Sigmoid colon (tissue), 7 donors: ENCODE measurements around the gene ZNF285. TPM values are rescaled to one million over a fixed set of nuclear protein-coding genes. Genes with fewer than 3 reads are reported as not detected.
"Not testable (repeated sequence)": the region's sequence is repeated elsewhere in the genome, so short reads cannot be mapped to it uniquely, and the experiment has no call there.

Source experiments
- DNase-seq: peaks from one replicate; pipeline ENCODE4 v3.0.0-alpha.2; 2019
- H3K27ac ChIP-seq, 4 donors: fragments of 200-600 bp; sonication (generic); one replicate each; pipeline ENCODE4 v1.5.1; 2016 to 2019; ENCODE audit warnings: mild to moderate bottlenecking in 1 of 4
- H3K27me3 ChIP-seq, 3 donors: fragments of 200-600 bp; sonication (generic); one replicate each; pipeline ENCODE4 v1.5.1; 2019; ENCODE audit warnings: mild to moderate bottlenecking in 1 of 3
- H3K36me3 ChIP-seq, 4 donors: fragments of 200-600 bp; sonication (generic); one replicate each; pipeline ENCODE4 v1.5.1; 2016 to 2019
- H3K4me1 ChIP-seq, 4 donors: fragments of 200-600 bp; sonication (generic); one replicate each; pipeline ENCODE4 v1.5.1; 2017 to 2019
- H3K4me3 ChIP-seq, 4 donors: fragments of 200-600 bp; sonication (generic); one replicate each; pipeline ENCODE4 v1.5.1; 2017 to 2019; ENCODE audit warnings: mild to moderate bottlenecking in 2 of 4, moderate library complexity in 1 of 4
- H3K9me3 ChIP-seq, 4 donors: fragments of 200-600 bp in 3 of 4; sonication (generic) in 3 of 4; one replicate each; pipeline versions ENCODE4 v1.5.1 to v1.6.1; 2013 to 2019
- CTCF ChIP-seq, 4 experiments: fragments of 450-650 bp in 3 of 4; fragments of 200-600 bp in 1 of 4; IDR thresholded peaks; one replicate each; pipeline ENCODE4 v1.5.1; 2016 to 2019; ENCODE audit warnings: antibody characterized with exemption in 4 of 4, mild to moderate bottlenecking in 3 of 4, moderate library complexity in 2 of 4
- EP300 ChIP-seq, 4 donors: sonication (generic); formaldehyde crosslinking; IDR thresholded peaks; one replicate each; pipeline ENCODE4 v1.6.1; 2017; ENCODE audit warnings: antibody characterized with exemption in 4 of 4
- POLR2A ChIP-seq, 2 donors: fragments of 450-650 bp; IDR thresholded peaks; one replicate each; pipeline ENCODE4 v1.6.1; 2016; ENCODE audit warnings: antibody characterized with exemption in 2 of 2, mild to moderate bottlenecking in 2 of 2, moderate library complexity in 2 of 2
- POLR2AphosphoS5 ChIP-seq, 4 donors: sonication (generic); formaldehyde crosslinking; IDR thresholded peaks; one replicate each; pipeline ENCODE4 v1.6.1; 2017; ENCODE audit warnings: antibody characterized with exemption in 4 of 4
- WGBS, 2 donors: extraction: QIAGEN DNeasy Blood & Tissue Kit; methylation state at CpG; one replicate each; pipeline ENCODE4 v1.1.7; 2013; 5-methylcytosine and 5-hydroxymethylcytosine counted together
- intact Hi-C: fragments of 100-400 bp; cut with DNase I; formaldehyde crosslinking; loops from one replicate; pipeline ENCODE4 v1.15.1; 2023
- polyA plus RNA-seq, 3 donors: library from polyadenylated mRNA; stranded (reverse); fragments of 200-250 nt; gene quantifications; one replicate each; pipeline ENCODE4 v1.2.3, GENCODE V29; 2013
- total RNA-seq, 4 donors: library from RNA; depleted of rRNA; stranded (reverse); fragments of >200 nt; gene quantifications; one replicate each; pipeline ENCODE4 v1.1.0, GENCODE V29; 2016
- donor health status: healthy with polysubstance abuse.
- donor health status: Bipolar disorder and iron deficiency.
- donor health status: healthy.

ZNF285 gene
- total and polyA plus RNA-seq, 7 donors, result 0.23 to 6.3 (median 3.2) TPM

DNA sequence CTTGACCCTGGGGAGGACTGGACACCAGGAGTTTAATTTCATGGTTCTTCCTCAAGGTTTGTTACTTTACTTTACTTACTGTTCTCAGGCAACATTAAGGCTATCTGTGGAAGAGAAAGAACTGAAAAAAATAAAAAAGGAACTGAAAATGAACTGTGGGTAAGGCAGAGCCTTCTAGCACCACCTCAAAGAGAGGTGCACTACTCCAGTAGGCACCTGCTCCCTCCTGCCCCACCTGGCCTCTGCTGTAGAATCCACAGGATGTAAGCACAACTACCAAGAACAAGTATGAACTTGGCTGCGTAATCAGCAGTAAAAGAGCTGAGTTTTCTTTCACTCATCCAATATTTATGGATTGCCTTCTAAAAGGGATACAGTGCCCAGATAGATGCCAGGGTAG, 57.2 kb downstream of the ZNF285 start:
- no peak overlapping the region for H3K4me3 ChIP-seq
- H3K36me3 ChIP-seq, result peaks cover 0 to 35% (median 13%) of the 10 kb centered on the region in 4 donors
- no peak overlapping the region for H3K27ac ChIP-seq
- H3K9me3 ChIP-seq, result peaks cover 0 to 33% (median 7%) of the 10 kb centered on the region in 4 donors
- intact Hi-C loops, result no loop called here
- DNase-seq, result no peak
- H3K27me3 ChIP-seq, result no peaks in the 10 kb centered on the region
- WGBS, 2 donors, result 46 to 48% methylated on average over 1 of the region's 1 CpG
- H3K4me1 ChIP-seq, result no peaks in the 10 kb centered on the region
- TF ChIP-seq POLR2AphosphoS5 (IDR thresholded peaks at IDR 0.05) (no peak), CTCF (IDR thresholded peaks at IDR 0.05) (no peak), POLR2A (IDR thresholded peaks at IDR 0.05) (no peak), EP300 (IDR thresholded peaks at IDR 0.05) (no peak)

DNA sequence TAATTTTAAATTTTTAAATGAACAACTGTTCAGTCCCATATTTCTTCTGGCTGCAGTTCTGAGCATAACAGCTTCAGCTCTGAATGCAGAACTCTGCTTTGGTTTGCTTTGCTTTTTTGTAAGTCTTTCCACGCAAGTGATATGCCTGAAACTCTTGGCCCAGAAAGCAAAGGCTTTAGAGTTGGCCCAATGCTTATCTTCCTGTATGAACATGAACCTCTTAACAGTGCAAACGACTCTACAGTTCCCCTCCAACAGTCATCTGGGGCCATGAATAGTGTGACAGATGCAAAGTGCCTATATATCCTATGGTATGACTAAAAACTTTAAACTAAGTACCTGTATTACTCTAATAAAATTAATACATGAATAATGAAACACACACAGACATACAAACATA, 59.6 kb downstream of the ZNF285 start:
- WGBS, 2 donors, result 94 to 96% methylated on average over 2 of the region's 2 CpGs
- intact Hi-C loops, result no loop called here
- TF ChIP-seq POLR2AphosphoS5 (IDR thresholded peaks at IDR 0.05) (no peak), CTCF (IDR thresholded peaks at IDR 0.05) (no peak), EP300 (IDR thresholded peaks at IDR 0.05) (no peak), POLR2A (IDR thresholded peaks at IDR 0.05) (no peak)
- no peak for DNase-seq
- Histone ChIP-seq H3K27ac (no peak overlapping the region), H3K4me1 (no peaks in the 10 kb centered on the region), H3K9me3 (peaks cover 0 to 35% (median 2%) of the 10 kb centered on the region in 4 donors), H3K4me3 (no peak overlapping the region), H3K36me3 (peaks cover 8 to 55% (median 24%) of the 10 kb centered on the region in 4 donors), H3K27me3 (no peaks in the 10 kb centered on the region)

DNA sequence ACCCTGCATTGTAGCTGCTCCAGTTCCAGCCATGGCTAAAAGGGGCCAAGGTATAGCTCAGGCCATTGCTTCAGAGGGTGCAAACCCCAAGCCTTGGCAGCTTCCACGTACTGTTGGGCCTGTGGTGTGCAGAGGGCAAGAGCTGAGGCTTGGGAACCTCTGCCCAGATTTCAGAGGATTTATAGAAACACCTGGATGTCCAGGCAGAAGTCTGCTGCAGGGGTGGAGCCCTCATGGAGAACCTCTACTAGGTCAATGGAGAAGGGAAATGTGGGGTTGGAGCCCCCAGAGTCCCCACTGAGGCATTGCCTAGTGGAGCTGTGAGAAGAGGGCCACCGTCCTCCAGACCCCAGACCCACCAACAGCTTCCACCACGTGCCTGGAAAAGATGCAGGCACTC, 66.8 kb downstream of the ZNF285 start:
- H3K27me3 ChIP-seq, intact Hi-C loops, H3K4me1 ChIP-seq, DNase-seq, H3K4me3 ChIP-seq, H3K27ac ChIP-seq: not testable (repeated sequence)
- peaks cover 25 to 96% (median 72%) of the 10 kb centered on the region in 4 donors for H3K36me3 ChIP-seq
- peaks cover 0 to 60% (median 12%) of the 10 kb centered on the region in 4 donors for H3K9me3 ChIP-seq
- 69 to 76% methylated on average over 3 of the region's 3 CpGs for WGBS, 2 donors

Other genes starting within 250 kb of the ZNF285 start
- gene ZNF226, start 236.5 kb downstream of the ZNF285 start, total RNA-seq, result 10 to 100 TPM; 14.4 to 20.2 (median 18.6) TPM
- 10 to 100 TPM; 15.0 to 27.3 (median 16.4) TPM for gene ZNF226, start 236.5 kb downstream of the ZNF285 start, polyA plus RNA-seq
- 10 to 100 TPM; 10.9 to 15.0 (median 14.3) TPM for gene ZNF227, start 189.1 kb downstream of the ZNF285 start, total RNA-seq
- gene ZNF227, start 189.1 kb downstream of the ZNF285 start, polyA plus RNA-seq, result 1 to 10 TPM; 2.5 to 7.4 (median 4.2) TPM
- gene ZNF233, start 141.7 kb downstream of the ZNF285 start, total RNA-seq, result 1 to 10 TPM; 2.8 to 7.5 (median 3.5) TPM
- 1 to 10 TPM in 1 of 3 donors, under 1 TPM in 2; 0.46 to 1.2 (median 0.60) TPM for gene ZNF233, start 141.7 kb downstream of the ZNF285 start, polyA plus RNA-seq
- 10 to 100 TPM in 2 of 4 donors, 1 to 10 TPM in 2; 5.8 to 12.7 (median 9.0) TPM for gene ZNF235, start 96.6 kb downstream of the ZNF285 start, total RNA-seq
- 1 to 10 TPM; 1.2 to 2.9 (median 1.8) TPM for gene ZNF235, start 96.6 kb downstream of the ZNF285 start, polyA plus RNA-seq
- gene ZNF112, start 44.9 kb downstream of the ZNF285 start, total RNA-seq, result 1 to 10 TPM; 3.3 to 8.9 (median 4.7) TPM
- 1 to 10 TPM in 2 of 3 donors, under 1 TPM in 1; 0.69 to 1.3 (median 1.2) TPM for gene ZNF112, start 44.9 kb downstream of the ZNF285 start, polyA plus RNA-seq
- gene ZNF229, start 46.9 kb upstream of the ZNF285 start, total RNA-seq, result 1 to 10 TPM; 3.3 to 6.1 (median 5.0) TPM
- gene ZNF229, start 46.9 kb upstream of the ZNF285 start, polyA plus RNA-seq, result 1 to 10 TPM in 2 of 3 donors, not detected in 1; 1.2 to 1.3 TPM
- 10 to 100 TPM in 2 of 4 donors, 1 to 10 TPM in 2; 8.4 to 19.5 (median 10.2) TPM for gene ZNF180, start 98.9 kb upstream of the ZNF285 start, total RNA-seq
- gene ZNF180, start 98.9 kb upstream of the ZNF285 start, polyA plus RNA-seq, result 1 to 10 TPM; 2.4 to 4.9 (median 4.8) TPM
- under 1 TPM in 1 of 4 donors, not detected in 3; 0.36 TPM for gene CEACAM20, start 128.1 kb upstream of the ZNF285 start, total RNA-seq
- gene CEACAM20, start 128.1 kb upstream of the ZNF285 start, polyA plus RNA-seq, result under 1 TPM in 1 of 3 donors, not detected in 2; 0.22 TPM
- gene IGSF23, start 212.0 kb upstream of the ZNF285 start, total RNA-seq, result not detected
- gene IGSF23, start 212.0 kb upstream of the ZNF285 start, polyA plus RNA-seq, result not detected
- 10 to 100 TPM in 3 of 4 donors, 1 to 10 TPM in 1; 7.8 to 39.4 (median 14.6) TPM for gene PVR, start 242.3 kb upstream of the ZNF285 start, total RNA-seq
- 10 to 100 TPM in 1 of 3 donors, 1 to 10 TPM in 2; 3.0 to 19.7 (median 4.6) TPM for gene PVR, start 242.3 kb upstream of the ZNF285 start, polyA plus RNA-seq